ENCODE data around the gene RNGTT. TPM values are rescaled to one million over a fixed set of nuclear protein-coding genes. Genes with fewer than 3 reads are reported as not detected.
"Not testable (repeated sequence)": the region's sequence is repeated elsewhere in the genome, so short reads cannot be mapped to it uniquely, and the experiment has no call there.

RNGTT gene
- total RNA-seq, 1 experiment from 2014 or later: 15.2 TPM

GRCh38 chr6:88945415-88946008 is 17.9 kb downstream of the RNGTT start:
- BruUV-seq (replicated peaks): no TSS peak
- TF ChIP-seq, protein P1, sequence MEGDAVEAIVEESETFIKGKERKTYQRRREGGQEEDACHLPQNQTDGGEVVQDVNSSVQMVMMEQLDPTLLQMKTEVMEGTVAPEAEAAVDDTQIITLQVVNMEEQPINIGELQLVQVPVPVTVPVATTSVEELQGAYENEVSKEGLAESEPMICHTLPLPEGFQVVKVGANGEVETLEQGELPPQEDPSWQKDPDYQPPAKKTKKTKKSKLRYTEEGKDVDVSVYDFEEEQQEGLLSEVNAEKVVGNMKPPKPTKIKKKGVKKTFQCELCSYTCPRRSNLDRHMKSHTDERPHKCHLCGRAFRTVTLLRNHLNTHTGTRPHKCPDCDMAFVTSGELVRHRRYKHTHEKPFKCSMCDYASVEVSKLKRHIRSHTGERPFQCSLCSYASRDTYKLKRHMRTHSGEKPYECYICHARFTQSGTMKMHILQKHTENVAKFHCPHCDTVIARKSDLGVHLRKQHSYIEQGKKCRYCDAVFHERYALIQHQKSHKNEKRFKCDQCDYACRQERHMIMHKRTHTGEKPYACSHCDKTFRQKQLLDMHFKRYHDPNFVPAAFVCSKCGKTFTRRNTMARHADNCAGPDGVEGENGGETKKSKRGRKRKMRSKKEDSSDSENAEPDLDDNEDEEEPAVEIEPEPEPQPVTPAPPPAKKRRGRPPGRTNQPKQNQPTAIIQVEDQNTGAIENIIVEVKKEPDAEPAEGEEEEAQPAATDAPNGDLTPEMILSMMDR (conservative IDR thresholded peaks at IDR 0.05): no peak
- TF ChIP-seq EZH2 (IDR thresholded peaks at IDR 0.05; ENCODE audit: low read depth): no peak
- Histone ChIP-seq H3F3A (ENCODE audit: insufficient read depth, low read depth) (no peaks in the 10 kb centered on the region), H3K27ac (no peak overlapping the region), H2AFZ (no peak overlapping the region), H3K27me3 (ENCODE audit: insufficient read depth, low read depth) (no peaks in the 10 kb centered on the region), H3K9me3 (ENCODE audit: insufficient read depth, low read depth) (no peaks in the 10 kb centered on the region), H3K9me2 (ENCODE audit: insufficient read depth) (no peaks in the 10 kb centered on the region), H3K36me3 (ENCODE audit: low read depth) (no peaks in the 10 kb centered on the region), H4K20me1 (ENCODE audit: insufficient read depth) (no peaks in the 10 kb centered on the region), H3K79me2 (ENCODE audit: low read depth) (no peaks in the 10 kb centered on the region), H3K4me1 (replicated peaks; ENCODE audit: insufficient read depth) (no peaks in the 10 kb centered on the region), H3K4me2 (no peak overlapping the region), H3K4me3 (no peak overlapping the region)
- intact Hi-C loops (cut with micrococcal nuclease; ENCODE audit: unreplicated experiment): no loop called here
- ChIA-PET POLR2A (ENCODE audit: unreplicated experiment) (no interaction called here), CTCF (no interaction called here)
- no peak for DNase-seq

- Histone ChIP-seq H3K4me1 (replicated peaks; ENCODE audit: insufficient read depth) (no peaks in the 10 kb centered on the region), H3F3A (ENCODE audit: insufficient read depth, low read depth) (no peaks in the 10 kb centered on the region), H3K27ac (no peak overlapping the region), H4K20me1 (ENCODE audit: insufficient read depth) (no peaks in the 10 kb centered on the region), H3K4me3 (no peak overlapping the region), H3K9me3 (ENCODE audit: insufficient read depth, low read depth) (no peaks in the 10 kb centered on the region), H3K27me3 (ENCODE audit: insufficient read depth, low read depth) (no peaks in the 10 kb centered on the region), H3K79me2 (ENCODE audit: low read depth) (no peaks in the 10 kb centered on the region), H3K4me2 (no peak overlapping the region), H2AFZ (no peak overlapping the region), H3K36me3 (ENCODE audit: low read depth) (0 out of 2 replicates have a peak, but pooled peaks cover 4% of the 10 kb centered on the region), H3K9me2 (ENCODE audit: insufficient read depth) (no peaks in the 10 kb centered on the region)
- CTCF ChIA-PET: no interaction called here
- TF ChIP-seq EZH2 (IDR thresholded peaks at IDR 0.05; ENCODE audit: low read depth): no peak
- TF ChIP-seq, protein P1 (conservative IDR thresholded peaks at IDR 0.05): no peak
- intact Hi-C loops (cut with micrococcal nuclease; ENCODE audit: unreplicated experiment): no loop called here
- no peak for DNase-seq
- BruUV-seq (replicated peaks): no TSS peak
- POLR2A ChIA-PET (ENCODE audit: unreplicated experiment): no interaction called here
Observed at GRCh38 chr6:88933521-88933920, 29.9 kb downstream of the RNGTT start.

DNA sequence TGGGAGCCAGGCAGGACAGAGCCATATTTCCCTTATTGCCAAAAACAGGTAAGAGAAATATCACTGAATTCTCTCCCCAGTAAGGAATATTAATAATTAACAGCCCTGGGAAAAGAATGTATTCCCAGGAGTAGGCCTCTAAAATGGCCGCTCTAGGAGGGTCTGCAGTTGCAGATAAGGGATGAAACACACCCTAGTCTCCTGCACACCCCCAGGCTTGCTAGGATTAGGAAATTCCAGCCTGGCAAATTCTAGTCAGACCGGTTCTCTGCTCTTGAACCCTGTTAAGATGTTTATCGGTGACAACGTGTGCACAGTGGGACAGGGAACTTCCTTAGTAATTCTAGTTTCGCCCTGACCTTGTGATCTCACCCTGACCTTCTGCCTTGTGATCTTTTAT is 31.4 kb downstream of the RNGTT start:
- H3K9me3 ChIP-seq (ENCODE audit: insufficient read depth, low read depth); H4K20me1 ChIP-seq (ENCODE audit: insufficient read depth); DNase-seq; H2AFZ ChIP-seq; intact Hi-C loops (cut with micrococcal nuclease; ENCODE audit: unreplicated experiment); H3K4me3 ChIP-seq; H3F3A ChIP-seq (ENCODE audit: insufficient read depth, low read depth); H3K4me1 ChIP-seq (replicated peaks; ENCODE audit: insufficient read depth); BruUV-seq (replicated peaks); H3K36me3 ChIP-seq (ENCODE audit: low read depth); POLR2A ChIA-PET (ENCODE audit: unreplicated experiment); H3K27ac ChIP-seq; H3K4me2 ChIP-seq; H3K9me2 ChIP-seq (ENCODE audit: insufficient read depth); CTCF ChIA-PET; H3K79me2 ChIP-seq (ENCODE audit: low read depth); H3K27me3 ChIP-seq (ENCODE audit: insufficient read depth, low read depth): not testable (repeated sequence)
